Dendritic cell treated with granulocyte-macrophage colony-stimulating factor and Interleukin-4, amounts not matched to agents 40 ng/mL and 50 ng/mL, for 4 days (primary cell): ENCODE data around the gene STARD13.

Experiments
- H3K27ac Mint-ChIP-seq: one replicate; pipeline ENCODE4 v1.8.0; 2022; ENCODE audit warnings: mild to moderate bottlenecking, mixed read lengths
- H3K27me3 Mint-ChIP-seq: one replicate; pipeline ENCODE4 v1.8.0; 2022; ENCODE audit warnings: mild to moderate bottlenecking, mixed read lengths
- H3K36me3 Mint-ChIP-seq: one replicate; pipeline ENCODE4 v1.8.0; 2022; ENCODE audit warnings: low read depth, mixed read lengths
- H3K4me1 Mint-ChIP-seq: one replicate; pipeline ENCODE4 v1.8.0; 2022; ENCODE audit warnings: low read depth, mixed read lengths
- H3K4me3 Mint-ChIP-seq: one replicate; pipeline ENCODE4 v1.8.0; 2022; ENCODE audit warnings: mild to moderate bottlenecking, moderate library complexity, mixed read lengths
- H3K9me3 Mint-ChIP-seq: one replicate; pipeline ENCODE4 v1.8.0; 2022; ENCODE audit warnings: mixed read lengths
- intact Hi-C: fragments of 100-400 bp; cut with micrococcal nuclease; formaldehyde crosslinking; loops from one replicate; pipeline ENCODE4 v1.15.0; 2022

The STARD13 gene

GRCh38 chr13:33285420-33286124, at the start of gene STARD13:
Gene STARD13, minus strand, starts transcription at chr13:33285755. Its CDS starts 117 bp downstream, at chr13:33285638.
- peak within 1 kb of the TSS; percentile 92 for H3K4me3 Mint-ChIP-seq
- intact Hi-C loops, result no loop called here
- peaks cover 19% of the 10 kb centered on the region for H3K4me1 Mint-ChIP-seq
- peak within 1 kb of the TSS; percentile 86 for H3K27ac Mint-ChIP-seq
- H3K9me3 Mint-ChIP-seq, result no peaks in the 10 kb centered on the region
- H3K27me3 Mint-ChIP-seq, result peaks cover under 1% of the 10 kb centered on the region
- H3K36me3 Mint-ChIP-seq, result peaks cover 9% of the 10 kb centered on the region

GRCh38 chr13:33334831-33335230, 49.3 kb upstream of the STARD13 start:
- no peaks in the 10 kb centered on the region for H3K36me3 Mint-ChIP-seq
- H3K4me3 Mint-ChIP-seq, result no peak overlapping the region
- no peaks in the 10 kb centered on the region for H3K27me3 Mint-ChIP-seq
- H3K4me1 Mint-ChIP-seq, result no peaks in the 10 kb centered on the region
- H3K9me3 Mint-ChIP-seq, result no peaks in the 10 kb centered on the region
- no peak overlapping the region for H3K27ac Mint-ChIP-seq
- intact Hi-C loops, result no loop called here

GRCh38 chr13:33331962-33332361, 46.4 kb upstream of the STARD13 start:
- no peaks in the 10 kb centered on the region for H3K4me1 Mint-ChIP-seq
- H3K36me3 Mint-ChIP-seq, result no peaks in the 10 kb centered on the region
- no peak overlapping the region for H3K27ac Mint-ChIP-seq
- H3K4me3 Mint-ChIP-seq, result no peak overlapping the region
- no peaks in the 10 kb centered on the region for H3K27me3 Mint-ChIP-seq
- intact Hi-C loops, result no loop called here
- H3K9me3 Mint-ChIP-seq, result no peaks in the 10 kb centered on the region

GRCh38 chr13:33330483-33330882, 44.9 kb upstream of the STARD13 start:
- H3K27me3 Mint-ChIP-seq, result no peaks in the 10 kb centered on the region
- no peaks in the 10 kb centered on the region for H3K4me1 Mint-ChIP-seq
- intact Hi-C loops, result no loop called here

GRCh38 chr13:33328701-33329100, 43.1 kb upstream of the STARD13 start:
- intact Hi-C loops, result no loop called here
- H3K27me3 Mint-ChIP-seq, result no peaks in the 10 kb centered on the region
- no peak overlapping the region for H3K27ac Mint-ChIP-seq
- H3K4me3 Mint-ChIP-seq, result no peak overlapping the region
- no peaks in the 10 kb centered on the region for H3K36me3 Mint-ChIP-seq
- H3K9me3 Mint-ChIP-seq, result no peaks in the 10 kb centered on the region
- no peaks in the 10 kb centered on the region for H3K4me1 Mint-ChIP-seq

More at GRCh38 chr13:33330483-33330882, 44.9 kb upstream of the STARD13 start:
- Mint-ChIP-seq H3K9me3 (no peaks in the 10 kb centered on the region), H3K36me3 (no peaks in the 10 kb centered on the region), H3K4me3 (no peak overlapping the region), H3K27ac (no peak overlapping the region)

GRCh38 chr13:33326723-33327122, 41.2 kb upstream of the STARD13 start:
- Mint-ChIP-seq H3K4me3 (no peak overlapping the region), H3K27me3 (no peaks in the 10 kb centered on the region), H3K27ac (no peak overlapping the region), H3K9me3 (no peaks in the 10 kb centered on the region), H3K36me3 (no peaks in the 10 kb centered on the region), H3K4me1 (no peaks in the 10 kb centered on the region)
- intact Hi-C loops, result no loop called here

- no peaks in the 10 kb centered on the region for H3K27me3 Mint-ChIP-seq
- H3K9me3 Mint-ChIP-seq, result no peaks in the 10 kb centered on the region
- intact Hi-C loops, result no loop called here
Observed at GRCh38 chr13:33326246-33326645, 40.7 kb upstream of the STARD13 start.

GRCh38 chr13:33323801-33324510, 38.4 kb upstream of the STARD13 start:
- Mint-ChIP-seq H3K4me1 (no peaks in the 10 kb centered on the region), H3K4me3 (no peak overlapping the region), H3K36me3 (no peaks in the 10 kb centered on the region), H3K9me3 (no peaks in the 10 kb centered on the region), H3K27me3 (no peaks in the 10 kb centered on the region), H3K27ac (no peak overlapping the region)
- intact Hi-C loops, result no loop called here

More at GRCh38 chr13:33326246-33326645, 40.7 kb upstream of the STARD13 start:
- no peak overlapping the region for H3K27ac Mint-ChIP-seq
- no peaks in the 10 kb centered on the region for H3K4me1 Mint-ChIP-seq
- H3K4me3 Mint-ChIP-seq, result no peak overlapping the region
- H3K36me3 Mint-ChIP-seq, result no peaks in the 10 kb centered on the region

GRCh38 chr13:33322965-33323668, 37.6 kb upstream of the STARD13 start:
- Mint-ChIP-seq H3K9me3 (no peaks in the 10 kb centered on the region), H3K36me3 (no peaks in the 10 kb centered on the region), H3K4me3 (no peak overlapping the region), H3K4me1 (no peaks in the 10 kb centered on the region), H3K27ac (no peak overlapping the region), H3K27me3 (no peaks in the 10 kb centered on the region)
- intact Hi-C loops, result no loop called here

- no peaks in the 10 kb centered on the region for H3K9me3 Mint-ChIP-seq
- intact Hi-C loops, result no loop called here
- H3K36me3 Mint-ChIP-seq, result no peaks in the 10 kb centered on the region
- no peaks in the 10 kb centered on the region for H3K4me1 Mint-ChIP-seq
- no peaks in the 10 kb centered on the region for H3K27me3 Mint-ChIP-seq
- H3K27ac Mint-ChIP-seq, result no peak overlapping the region
- no peak overlapping the region for H3K4me3 Mint-ChIP-seq
Observed at GRCh38 chr13:33322543-33322809, 36.9 kb upstream of the STARD13 start.

GRCh38 chr13:33321686-33322542, 36.4 kb upstream of the STARD13 start:
- Mint-ChIP-seq H3K36me3 (no peaks in the 10 kb centered on the region), H3K9me3 (no peaks in the 10 kb centered on the region), H3K4me3 (no peak overlapping the region), H3K27me3 (no peaks in the 10 kb centered on the region), H3K27ac (no peak overlapping the region), H3K4me1 (no peaks in the 10 kb centered on the region)
- intact Hi-C loops, result no loop called here

GRCh38 chr13:33319859-33320258, 34.3 kb upstream of the STARD13 start:
- no peak overlapping the region for H3K27ac Mint-ChIP-seq
- no peaks in the 10 kb centered on the region for H3K4me1 Mint-ChIP-seq
- no peaks in the 10 kb centered on the region for H3K36me3 Mint-ChIP-seq
- H3K4me3 Mint-ChIP-seq, result no peak overlapping the region
- H3K9me3 Mint-ChIP-seq, result no peaks in the 10 kb centered on the region
- intact Hi-C loops, result no loop called here
- no peaks in the 10 kb centered on the region for H3K27me3 Mint-ChIP-seq

GRCh38 chr13:33318744-33319143, 33.2 kb upstream of the STARD13 start:
- Mint-ChIP-seq H3K27me3 (no peaks in the 10 kb centered on the region), H3K27ac (no peak overlapping the region), H3K36me3 (no peaks in the 10 kb centered on the region), H3K4me1 (no peaks in the 10 kb centered on the region), H3K4me3 (no peak overlapping the region), H3K9me3 (no peaks in the 10 kb centered on the region)
- intact Hi-C loops, result no loop called here

GRCh38 chr13:33318037-33318436, 32.5 kb upstream of the STARD13 start:
- H3K27ac Mint-ChIP-seq, result no peak overlapping the region
- H3K36me3 Mint-ChIP-seq, result no peaks in the 10 kb centered on the region
- no peak overlapping the region for H3K4me3 Mint-ChIP-seq
- no peaks in the 10 kb centered on the region for H3K27me3 Mint-ChIP-seq
- H3K4me1 Mint-ChIP-seq, result no peaks in the 10 kb centered on the region
- H3K9me3 Mint-ChIP-seq, result no peaks in the 10 kb centered on the region
- intact Hi-C loops, result no loop called here
